GM12874 (cell line): ENCODE data around the gene KLHL29.

ENCODE experiments used
- TF ChIP-seq, protein P1 (sequence below): IDR thresholded peaks from 2 replicates; pipeline ENCODE4 v1.5.1; 2011; ENCODE audit warnings: low read depth, mild to moderate bottlenecking, control low read depth, low read length, moderate library complexity; ENCODE audit not compliant: insufficient read depth

KLHL29 gene

DNA sequence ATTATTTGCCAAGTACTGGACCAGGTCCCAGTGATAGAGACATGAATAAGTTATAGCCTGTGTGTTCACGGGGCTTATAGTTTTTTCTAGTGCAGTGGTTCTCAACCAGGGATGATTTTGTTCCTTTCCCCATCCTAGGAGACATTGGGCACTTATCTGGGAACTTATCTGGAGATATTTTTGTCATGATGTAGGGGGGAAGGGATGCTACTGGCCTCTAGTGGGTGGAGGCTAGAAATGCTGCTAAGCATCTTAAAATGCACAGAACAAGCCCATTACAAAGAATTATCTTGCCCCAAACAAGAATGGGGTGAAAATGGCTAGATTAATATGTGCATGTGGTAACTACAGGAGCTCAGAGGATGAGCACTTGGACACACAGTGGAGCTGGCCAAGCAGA lies 75.2 kb downstream of the KLHL29 start:
- TF ChIP-seq, protein P1, sequence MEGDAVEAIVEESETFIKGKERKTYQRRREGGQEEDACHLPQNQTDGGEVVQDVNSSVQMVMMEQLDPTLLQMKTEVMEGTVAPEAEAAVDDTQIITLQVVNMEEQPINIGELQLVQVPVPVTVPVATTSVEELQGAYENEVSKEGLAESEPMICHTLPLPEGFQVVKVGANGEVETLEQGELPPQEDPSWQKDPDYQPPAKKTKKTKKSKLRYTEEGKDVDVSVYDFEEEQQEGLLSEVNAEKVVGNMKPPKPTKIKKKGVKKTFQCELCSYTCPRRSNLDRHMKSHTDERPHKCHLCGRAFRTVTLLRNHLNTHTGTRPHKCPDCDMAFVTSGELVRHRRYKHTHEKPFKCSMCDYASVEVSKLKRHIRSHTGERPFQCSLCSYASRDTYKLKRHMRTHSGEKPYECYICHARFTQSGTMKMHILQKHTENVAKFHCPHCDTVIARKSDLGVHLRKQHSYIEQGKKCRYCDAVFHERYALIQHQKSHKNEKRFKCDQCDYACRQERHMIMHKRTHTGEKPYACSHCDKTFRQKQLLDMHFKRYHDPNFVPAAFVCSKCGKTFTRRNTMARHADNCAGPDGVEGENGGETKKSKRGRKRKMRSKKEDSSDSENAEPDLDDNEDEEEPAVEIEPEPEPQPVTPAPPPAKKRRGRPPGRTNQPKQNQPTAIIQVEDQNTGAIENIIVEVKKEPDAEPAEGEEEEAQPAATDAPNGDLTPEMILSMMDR, result peak; percentile 68

DNA sequence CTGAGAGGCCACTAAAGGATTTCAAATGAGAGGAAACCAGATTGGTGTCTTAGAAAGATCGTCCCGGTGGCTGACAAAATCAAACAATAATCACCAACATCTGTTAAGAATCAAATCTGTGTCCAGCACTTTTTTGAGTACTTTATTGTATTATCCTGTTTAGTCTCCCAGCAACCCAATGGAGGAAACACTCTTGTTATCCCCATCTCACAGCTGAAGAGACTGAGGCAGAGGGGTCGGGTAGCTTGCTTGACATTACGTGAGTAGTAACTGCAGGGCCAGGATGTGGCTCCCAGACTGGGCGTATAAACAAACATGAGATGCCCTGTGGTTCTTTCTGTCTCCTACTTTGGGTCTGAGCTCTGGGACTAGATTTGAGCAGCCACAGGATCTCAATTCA lies 76.0 kb downstream of the KLHL29 start:
- TF ChIP-seq, protein P1, result no peak

DNA sequence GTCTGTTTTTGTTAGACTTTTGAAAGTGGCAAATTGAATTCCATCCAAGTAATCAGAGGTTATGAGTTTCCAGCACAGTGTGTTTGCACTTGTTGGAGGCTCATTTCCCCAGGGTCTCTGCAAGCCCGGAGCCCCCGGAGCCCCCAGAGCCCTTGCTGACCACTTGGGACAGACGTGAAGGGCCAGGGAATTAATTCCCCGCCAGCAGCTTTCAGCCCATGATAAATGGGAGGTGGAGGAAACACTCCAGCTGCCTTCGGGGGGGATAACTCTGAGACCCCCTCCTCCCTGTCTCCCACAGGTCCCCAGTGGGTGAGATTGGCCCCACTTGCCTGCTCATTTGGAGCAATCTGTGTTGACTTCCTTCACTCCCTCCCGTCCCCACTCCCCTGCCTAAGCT lies 79.2 kb downstream of the KLHL29 start:
- TF ChIP-seq, protein P1, result no peak

DNA sequence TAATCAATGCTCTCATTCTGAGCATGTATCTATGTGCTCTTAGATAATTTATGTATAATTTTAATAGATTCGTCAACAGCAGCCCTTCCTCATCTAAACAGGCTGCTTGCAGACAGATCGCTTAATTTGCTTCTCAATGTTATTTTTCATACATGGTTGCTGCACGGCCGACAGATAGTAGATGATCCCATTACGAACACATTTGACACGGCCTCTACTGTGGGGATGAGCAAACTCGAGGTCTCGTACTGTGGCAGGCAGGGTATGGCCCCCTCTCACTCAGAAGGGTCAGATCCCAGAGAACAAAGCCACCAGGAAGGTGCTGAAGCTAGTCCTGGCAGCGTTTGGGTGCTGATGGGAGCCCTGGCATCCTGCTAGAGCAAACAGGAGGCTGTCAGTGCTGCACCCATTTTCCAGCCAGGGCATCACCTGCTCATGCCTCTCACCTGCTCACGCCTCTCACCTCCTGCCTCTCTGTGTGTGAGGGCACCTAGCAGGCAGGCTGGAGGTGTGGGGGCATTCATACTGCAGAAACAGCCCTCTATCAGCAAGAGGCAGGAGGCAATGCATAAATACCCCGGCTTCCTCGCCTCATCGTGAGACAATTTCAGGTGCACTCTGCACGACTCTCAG lies 80.0 kb downstream of the KLHL29 start:
- TF ChIP-seq, protein P1, result no peak

DNA sequence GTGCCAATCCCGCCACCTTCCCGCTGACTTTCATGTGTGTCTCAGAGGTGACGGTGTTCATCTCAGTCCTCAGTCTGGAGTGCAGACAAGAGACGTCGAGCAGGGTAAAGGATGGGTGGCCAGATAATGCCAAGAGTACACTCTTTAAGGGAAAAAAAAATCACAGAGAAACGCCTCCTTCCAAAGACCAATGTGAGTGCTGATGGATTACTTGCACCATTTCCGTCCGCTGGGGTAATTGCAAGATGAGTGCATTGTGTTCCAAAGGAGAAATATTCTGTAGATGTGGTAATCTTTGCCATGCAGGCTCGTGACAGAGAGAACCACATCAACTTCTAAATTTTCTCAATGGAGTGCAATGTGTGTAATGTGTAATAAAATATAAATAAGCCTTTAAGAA lies 81.0 kb downstream of the KLHL29 start:
- TF ChIP-seq, protein P1, result no peak

DNA sequence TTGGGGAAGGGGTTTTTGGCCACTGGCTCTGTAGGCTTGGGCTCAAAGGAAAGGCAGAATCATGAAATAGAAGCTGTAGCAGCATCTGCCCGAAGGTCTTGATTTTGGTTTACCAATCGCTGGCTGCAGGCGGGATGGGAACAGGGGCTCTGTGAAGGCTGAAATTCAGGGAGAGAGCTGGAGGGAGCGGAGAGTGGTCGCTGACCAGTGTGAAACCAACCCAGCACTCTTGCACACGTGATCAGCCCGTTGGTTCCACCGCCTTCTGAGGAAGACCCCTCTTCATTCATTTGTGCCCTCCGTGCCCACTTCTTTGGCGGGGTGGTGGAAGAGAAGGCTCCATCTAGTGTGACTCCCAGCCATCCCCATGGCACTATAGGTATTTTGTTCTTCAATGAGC lies 82.6 kb downstream of the KLHL29 start:
- TF ChIP-seq, protein P1, result no peak

DNA sequence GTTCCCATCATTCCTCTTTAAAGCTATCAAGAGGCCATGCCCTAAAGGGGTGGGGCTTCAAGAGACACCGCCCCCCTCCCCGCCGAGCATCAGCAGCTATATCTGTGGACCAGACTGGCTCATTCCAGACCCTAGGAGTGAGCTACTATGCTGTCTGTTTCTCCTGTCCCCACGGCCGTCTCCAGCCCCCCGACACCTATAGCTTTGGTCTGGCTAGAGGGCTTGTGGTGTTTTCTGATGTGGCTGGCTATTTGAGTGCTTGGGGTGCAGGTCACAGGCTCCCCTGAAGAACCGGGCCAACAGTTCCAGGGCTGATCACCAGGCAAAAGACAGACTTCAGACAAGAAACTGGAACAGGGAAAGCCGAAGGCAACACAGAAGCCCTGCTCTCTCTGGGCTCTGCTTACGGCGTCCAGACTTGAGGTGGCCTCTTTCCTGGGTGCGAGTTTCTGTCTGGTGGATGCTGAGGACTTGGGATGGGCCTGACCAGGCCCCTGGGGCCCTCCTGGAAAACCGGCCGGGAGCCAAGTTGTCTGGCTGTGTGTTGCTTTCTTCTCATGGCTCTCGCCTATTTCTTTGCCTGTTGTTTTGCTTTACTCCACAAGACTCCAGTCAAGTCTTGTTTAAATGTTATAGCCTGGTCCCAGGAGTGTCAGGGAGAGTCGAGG lies 83.6 kb downstream of the KLHL29 start:
- TF ChIP-seq, protein P1, result no peak
